ENCODE measurements around the gene CAPN7. TPM values are rescaled to one million over a fixed set of nuclear protein-coding genes. Genes with fewer than 3 reads are reported as not detected.

CAPN7 gene
- total RNA-seq, 1 experiment from 2014 or later = 25.2 TPM

GRCh38 chr3:15283702-15284101 lies 77.7 kb downstream of the CAPN7 start:
- Mint-ChIP-seq H3K27me3 (ENCODE audit: low read depth) (no peaks in the 10 kb centered on the region), H3K4me1 (peaks cover 20 to 34% of the 10 kb centered on the region in 2 experiments), H3K4me3 (no peak overlapping the region), H3K27ac (0 out of 7 replicates have a peak overlapping the region, but pooled peaks of 1 of the 3 experiments have one; percentile 71), H3K36me3 (ENCODE audit: insufficient read depth in 1 of 3, low read depth in 3 of 3) (no peaks in the 10 kb centered on the region), H3K9me3 (no peaks in the 10 kb centered on the region)
- no peak overlapping the region for H2AK5ac ChIP-seq (ENCODE audit: insufficient read length, low read length)
- no peak overlapping the region for H2BK20ac ChIP-seq (ENCODE audit: low read depth, low read length, poor library complexity, severe bottlenecking)
- H4K91ac ChIP-seq (ENCODE audit: insufficient read length, low read depth, low read length) = no peak overlapping the region
- no peak overlapping the region for H3T11ph ChIP-seq (ENCODE audit: low read length)
- no peaks in the 10 kb centered on the region for H3K9me3 ChIP-seq (ENCODE audit: control insufficient read depth, low read depth, low read length)
- no CpG with 5 or more reads among the region's 1 CpG for WGBS (ENCODE audit: extremely low coverage, insufficient read length, low lambda C conversion rate)
- H2BK15ac ChIP-seq (ENCODE audit: low read depth, low read length) = no peak overlapping the region
- H2BK12ac ChIP-seq (ENCODE audit: insufficient read length, low read depth, low read length) = no peak overlapping the region
- H3K79me1 ChIP-seq (ENCODE audit: insufficient read depth, low read depth, low read length, poor library complexity, severe bottlenecking) = no peaks in the 10 kb centered on the region
- no peak overlapping the region for H3K23ac ChIP-seq (ENCODE audit: insufficient read length, low read depth, low read length)
- H2BK120ac ChIP-seq (ENCODE audit: low read depth, low read length, poor library complexity, severe bottlenecking) = no peak overlapping the region
- H2BK5ac ChIP-seq (ENCODE audit: insufficient read length, low read length) = no peak overlapping the region
- H3K4me2 ChIP-seq (ENCODE audit: insufficient read depth, insufficient read length, low read length) = no peak overlapping the region
- H3K4ac ChIP-seq (ENCODE audit: low read depth, low read length) = no peak overlapping the region
- no peak overlapping the region for H3K9ac ChIP-seq (ENCODE audit: extremely low read depth, insufficient read length, low read length)
- no peak overlapping the region for H3K14ac ChIP-seq (ENCODE audit: insufficient read depth, low read length)
- H4K20me1 ChIP-seq (ENCODE audit: control insufficient read depth, insufficient read depth, insufficient read length) = no peaks in the 10 kb centered on the region
- no peak overlapping the region for H4K5ac ChIP-seq (ENCODE audit: insufficient read length, low read depth, low read length)
- H3K27me3 ChIP-seq (ENCODE audit: insufficient read depth, low read length) = no peaks in the 10 kb centered on the region
- H2AFZ ChIP-seq (ENCODE audit: low read length) = no peak overlapping the region
- no peak overlapping the region for H3K18ac ChIP-seq (ENCODE audit: insufficient read length, low read depth, low read length)
- no peak for DNase-seq
- H4K8ac ChIP-seq (replicated peaks; ENCODE audit: insufficient read length, low read depth, low read length) = no peak overlapping the region
- H3K79me2 ChIP-seq (ENCODE audit: insufficient read depth, low read length) = no peaks in the 10 kb centered on the region
- H3K4me1 ChIP-seq (ENCODE audit: insufficient read depth, low read length) = no peaks in the 10 kb centered on the region; the same call in 1 of the 2 replicates
- no peak overlapping the region for H3K56ac ChIP-seq (ENCODE audit: insufficient read length, low read depth, low read length)
- no peaks in the 10 kb centered on the region for H3K23me2 ChIP-seq (ENCODE audit: insufficient read length, low read depth, low read length, poor library complexity, severe bottlenecking)
- H3K27ac ChIP-seq (ENCODE audit: insufficient read length, low read depth, low read length) = no peak overlapping the region
- no peak for TF ChIP-seq CTCF (conservative IDR thresholded peaks at IDR 0.05)
